Measurements from ENCODE around the gene FBN2. TPM values are rescaled to one million over a fixed set of nuclear protein-coding genes. Genes with fewer than 3 reads are reported as not detected.

The FBN2 gene
- total and polyA plus RNA-seq, 9 of the 15 experiments (the other 6 are each of a cell fraction or from before 2014, with no cell fraction given), result 0.01 to 0.09 TPM; not detected in 7

- Histone ChIP-seq H3K79me2 (ENCODE audit: control insufficient read depth, insufficient read depth, low read length) (no peaks in the 10 kb centered on the region), H3K9me1 (ENCODE audit: control insufficient read depth, insufficient read depth, low read length) (no peaks in the 10 kb centered on the region), H3K27me3 (ENCODE audit: control insufficient read depth in 2 of 2, insufficient read depth in 2 of 2, low read length in 2 of 2) (no peaks in the 10 kb centered on the region), H2AFZ (ENCODE audit: low read depth, low read length) (no peak overlapping the region), H3K9me3 (replicated peaks; ENCODE audit: control insufficient read depth, insufficient read depth, low read depth, low read length) (no peaks in the 10 kb centered on the region), H3K4me3 (no peak overlapping the region), H3K4me1 (replicated peaks in 1 of 2; ENCODE audit: control insufficient read depth in 2 of 2, insufficient read depth in 2 of 2, low read length in 2 of 2) (no peaks in the 10 kb centered on the region), H4K20me1 (replicated peaks; ENCODE audit: control insufficient read depth, insufficient read depth, low read length) (no peaks in the 10 kb centered on the region), H3K4me2 (ENCODE audit: insufficient read depth, low read length) (no peak overlapping the region), H3K27ac (ENCODE audit: extremely low read depth, low read depth, low read length) (no peak overlapping the region), H3K9ac (ENCODE audit: insufficient read depth in 1 of 2, low read depth in 2 of 2, low read length in 2 of 2) (no peak overlapping the region), H3K36me3 (ENCODE audit: control insufficient read depth, insufficient read depth, low read length) (no peaks in the 10 kb centered on the region)
- CTCF ChIA-PET (ENCODE audit: low intra/inter-chr PET ratio), result no interaction called here
- ATAC-seq (no peak), FAIRE-seq (no peak), DNase-seq (ENCODE audit: extremely low read depth in 1 of 4, low spot score in 3 of 4) (no peak)
- WGBS (ENCODE audit: insufficient coverage, low coverage, missing lambda C conversion rate), result 0% methylated on average over 2 of the region's 2 CpGs
- in situ Hi-C loops (cut with MboI), result no loop called here
- POLR2A ChIA-PET, result no interaction called here
- BruUV-seq (replicated peaks), result no TSS peak
- intact Hi-C loops (cut with micrococcal nuclease), result no loop called here
- no peak for TF ChIP-seq SPI1 (IDR thresholded peaks at IDR 0.05; ENCODE audit: borderline replicate concordance, low read depth, low read length)
- no peak for TF ChIP-seq BACH1 (tag; IDR thresholded peaks at IDR 0.05)
- TF ChIP-seq YY1 (IDR thresholded peaks at IDR 0.05; ENCODE audit: borderline replicate concordance in 1 of 3, control insufficient read depth in 1 of 3, extremely low read depth in 1 of 3, insufficient read depth in 3 of 3, insufficient read length in 1 of 3, insufficient replicate concordance in 2 of 3, low read depth in 1 of 3, low read length in 2 of 3), result no peak
- no peak for TF ChIP-seq ZBTB12 (CRISPR knock-in tag; IDR thresholded peaks at IDR 0.05)
- no peak for TF ChIP-seq ZNF197 (CRISPR knock-in tag; IDR thresholded peaks at IDR 0.05; ENCODE audit: low read depth)
- TF ChIP-seq TEAD1 (CRISPR knock-in tag; IDR thresholded peaks at IDR 0.05), result no peak
- TF ChIP-seq ETV6 (IDR thresholded peaks at IDR 0.05; ENCODE audit: borderline replicate concordance in 1 of 2, low read depth in 2 of 2, low read length in 1 of 2), result no peak
- no peak for TF ChIP-seq ETV6 (CRISPR knock-in tag; IDR thresholded peaks at IDR 0.05; ENCODE audit: borderline replicate concordance)
- TF ChIP-seq PBX2 (CRISPR knock-in tag; IDR thresholded peaks at IDR 0.05; ENCODE audit: low read depth), result no peak
- no peak for TF ChIP-seq PBX2 (tag; conservative IDR thresholded peaks at IDR 0.05; ENCODE audit: low read depth)
- no peak for TF ChIP-seq ZNF347 (CRISPR knock-in tag; IDR thresholded peaks at IDR 0.05; ENCODE audit: low read depth)
- no peak for TF ChIP-seq RBM39 (optimal IDR thresholded peaks at IDR 0.05; ENCODE audit: low read depth, low read length)
- TF ChIP-seq ZNF77 (CRISPR knock-in tag; IDR thresholded peaks at IDR 0.05), result no peak
Measured at GRCh38 chr5:128252756-128253155, 285.3 kb downstream of the FBN2 start.
